HPDE6-E6E7 (cell line): ENCODE data around the gene CTCF.

Source experiments
- DNase-seq: peaks from one replicate; pipeline ENCODE4 v3.0.0; 2011; ENCODE audit warnings: missing footprints; ENCODE audit errors: extremely low spot score

Gene CTCF

DNA sequence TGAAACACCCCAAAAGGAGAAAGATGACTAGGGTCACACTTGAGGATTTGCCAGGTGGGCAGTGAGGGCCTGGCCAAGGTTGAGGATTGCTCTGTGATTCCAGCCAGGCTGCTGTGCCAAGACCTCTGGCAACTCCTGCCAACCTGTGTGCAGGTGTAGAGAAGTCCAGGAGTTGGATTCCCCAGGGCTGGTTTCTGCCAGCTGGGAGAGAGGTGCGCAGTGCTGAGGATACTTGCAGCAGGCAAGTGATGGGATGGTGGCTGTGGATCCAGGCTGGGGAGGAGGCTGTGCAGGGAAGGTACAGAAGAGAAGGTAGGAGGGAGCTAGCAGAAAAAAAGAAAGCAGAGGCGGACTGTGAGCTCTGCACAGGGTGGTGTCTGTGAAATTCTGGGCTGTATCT is 27.1 kb upstream of the CTCF start:
- DNase-seq, result no peak

- no peak for DNase-seq
Measured at GRCh38 chr16:67537270-67537635, 25.1 kb upstream of the CTCF start.

DNA sequence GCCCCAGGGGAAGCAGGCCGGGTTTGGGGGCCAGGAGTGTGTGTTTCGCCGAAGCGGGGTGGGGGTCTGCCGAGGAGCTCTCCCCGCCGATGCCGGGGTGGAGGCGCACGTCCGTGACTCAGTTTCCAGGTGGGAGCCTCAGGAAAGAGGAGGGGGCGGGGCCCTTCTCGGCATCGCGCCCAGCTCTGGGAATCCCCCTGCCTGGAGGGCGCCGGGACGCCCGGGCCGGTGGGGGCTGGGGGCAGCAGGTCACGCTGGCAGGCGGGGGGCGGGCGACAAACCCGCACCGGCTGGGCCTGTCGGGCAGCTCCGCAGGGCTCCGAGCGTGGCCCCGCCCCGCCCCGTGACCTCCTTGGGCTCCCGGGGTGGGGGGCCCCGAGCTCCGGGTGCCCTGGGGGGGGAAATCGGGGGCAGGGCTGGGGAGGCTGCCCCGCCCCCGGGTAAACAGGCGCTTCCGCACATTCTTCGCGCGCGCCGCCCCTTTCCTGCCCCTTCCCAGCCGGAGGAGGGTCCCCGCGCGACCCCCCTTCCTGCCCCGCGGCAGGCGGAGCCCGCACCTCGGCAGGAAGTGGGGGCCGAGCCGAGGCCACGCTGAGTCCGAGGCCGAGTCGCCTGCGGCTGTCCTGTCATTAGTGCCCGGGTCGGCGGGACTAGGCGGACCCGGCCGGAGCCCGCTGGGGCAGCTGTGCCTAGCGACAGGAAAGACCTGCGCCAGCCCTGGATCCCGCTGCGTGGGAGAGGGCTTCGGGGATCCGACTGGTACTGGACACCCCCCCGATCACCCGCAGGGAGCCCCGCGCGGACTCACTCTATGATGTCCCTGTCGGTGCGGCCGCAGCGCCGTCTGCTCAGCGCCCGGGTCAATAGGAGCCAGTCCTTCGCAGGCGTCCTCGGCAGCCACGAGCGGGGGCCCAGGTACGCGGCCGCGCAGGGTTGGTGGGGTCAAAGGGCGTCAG is 24.4 kb upstream of the CTCF start:
- DNase-seq, result no peak

DNA sequence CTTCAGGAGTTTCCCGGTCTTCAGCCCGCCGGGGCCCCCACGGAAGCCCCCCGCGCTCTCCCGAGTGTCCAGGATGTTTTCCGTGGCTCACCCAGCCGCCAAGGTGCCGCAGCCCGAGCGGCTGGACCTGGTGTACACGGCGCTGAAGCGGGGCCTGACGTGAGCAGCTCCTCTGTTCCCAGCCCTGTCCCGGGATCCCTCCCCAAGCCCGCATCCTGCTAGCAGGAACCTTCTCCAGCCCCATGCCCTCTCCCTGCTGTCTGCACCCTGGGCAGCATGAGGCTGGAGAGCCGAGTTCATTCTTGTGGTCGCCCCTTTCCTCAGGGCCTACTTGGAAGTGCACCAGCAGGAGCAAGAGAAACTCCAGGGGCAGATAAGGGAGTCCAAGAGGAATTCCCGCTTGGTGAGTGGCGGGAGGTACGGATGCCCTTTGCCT is 23.6 kb upstream of the CTCF start:
- DNase-seq, result no peak

DNA sequence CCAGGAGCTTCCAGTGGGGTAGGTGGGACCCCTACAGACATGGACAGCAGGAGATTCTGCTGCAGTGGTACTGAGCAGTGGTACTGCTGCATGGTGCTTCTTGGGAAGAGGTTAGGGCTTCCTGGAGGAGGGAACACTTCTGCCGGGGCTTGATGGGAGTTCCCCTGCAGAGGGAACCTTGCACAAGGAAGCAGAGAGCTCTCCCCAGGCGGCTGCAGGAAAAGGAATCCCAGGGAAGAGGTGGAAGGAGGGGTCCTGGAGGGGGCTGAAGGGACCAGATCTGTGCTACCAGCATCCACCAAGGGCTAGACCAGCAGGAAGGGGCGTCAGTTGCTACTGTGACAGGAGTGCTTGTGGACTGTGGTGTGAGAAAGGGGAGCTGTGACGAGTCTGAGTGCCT is 23.1 kb upstream of the CTCF start:
- no peak for DNase-seq

DNA sequence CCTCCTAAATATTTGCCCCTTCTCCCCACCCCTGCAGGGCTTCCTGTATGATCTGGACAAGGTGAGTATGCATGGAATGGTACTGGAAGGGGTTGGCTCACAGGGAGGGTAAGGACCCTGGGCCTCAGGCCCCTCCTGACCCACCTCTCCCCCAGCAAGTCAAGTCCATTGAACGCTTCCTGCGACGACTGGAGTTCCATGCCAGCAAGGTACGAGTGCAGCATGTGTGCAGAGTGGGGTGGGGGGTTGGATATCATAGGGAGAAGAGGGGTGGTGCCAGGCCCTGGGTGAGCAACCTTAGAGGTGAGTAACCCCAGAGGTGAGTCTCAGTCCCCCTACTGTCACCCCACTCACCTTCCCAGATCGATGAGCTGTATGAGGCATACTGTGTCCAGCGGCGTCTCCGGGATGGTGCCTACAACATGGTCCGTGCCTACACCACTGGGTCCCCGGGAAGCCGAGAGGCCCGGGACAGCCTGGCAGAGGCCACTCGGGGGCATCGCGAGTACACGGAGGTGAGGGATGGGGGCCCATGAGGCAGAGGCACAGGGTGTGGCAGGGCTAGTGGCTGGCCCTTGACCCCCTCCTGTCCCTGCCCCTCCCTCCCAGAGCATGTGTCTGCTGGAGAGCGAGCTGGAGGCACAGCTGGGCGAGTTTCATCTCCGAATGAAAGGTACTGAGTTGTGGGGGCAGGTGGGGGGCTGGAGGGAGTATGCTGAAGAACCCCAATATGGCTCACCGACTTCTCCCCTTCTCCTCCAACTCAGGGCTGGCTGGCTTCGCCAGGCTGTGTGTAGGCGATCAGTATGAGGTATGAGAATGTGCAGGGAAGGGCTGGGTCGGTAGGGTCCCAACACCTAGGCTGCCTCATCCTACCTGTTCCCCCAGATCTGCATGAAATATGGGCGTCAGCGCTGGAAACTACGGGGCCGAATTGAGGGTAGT is 22.4 kb upstream of the CTCF start:
- DNase-seq, result no peak

DNA sequence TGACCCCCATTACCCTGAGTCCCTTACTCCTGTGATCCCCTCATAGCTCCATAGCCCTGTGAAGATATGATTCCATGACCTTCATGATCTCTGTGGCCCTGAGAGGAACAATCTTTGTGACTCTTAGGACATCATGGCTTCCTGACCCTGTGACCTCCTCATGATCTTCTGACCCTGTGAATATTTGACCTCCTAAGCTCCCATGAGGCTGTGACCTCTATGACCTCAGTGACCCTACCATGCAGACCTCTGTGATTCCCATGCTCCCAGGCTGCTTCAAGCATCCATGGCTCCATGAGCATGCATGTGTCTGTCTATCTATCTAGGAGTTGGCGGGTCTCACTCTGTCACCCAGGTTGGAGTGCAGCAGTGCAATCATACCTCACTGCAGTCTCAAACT is 21.6 kb upstream of the CTCF start:
- DNase-seq, result no peak

DNA sequence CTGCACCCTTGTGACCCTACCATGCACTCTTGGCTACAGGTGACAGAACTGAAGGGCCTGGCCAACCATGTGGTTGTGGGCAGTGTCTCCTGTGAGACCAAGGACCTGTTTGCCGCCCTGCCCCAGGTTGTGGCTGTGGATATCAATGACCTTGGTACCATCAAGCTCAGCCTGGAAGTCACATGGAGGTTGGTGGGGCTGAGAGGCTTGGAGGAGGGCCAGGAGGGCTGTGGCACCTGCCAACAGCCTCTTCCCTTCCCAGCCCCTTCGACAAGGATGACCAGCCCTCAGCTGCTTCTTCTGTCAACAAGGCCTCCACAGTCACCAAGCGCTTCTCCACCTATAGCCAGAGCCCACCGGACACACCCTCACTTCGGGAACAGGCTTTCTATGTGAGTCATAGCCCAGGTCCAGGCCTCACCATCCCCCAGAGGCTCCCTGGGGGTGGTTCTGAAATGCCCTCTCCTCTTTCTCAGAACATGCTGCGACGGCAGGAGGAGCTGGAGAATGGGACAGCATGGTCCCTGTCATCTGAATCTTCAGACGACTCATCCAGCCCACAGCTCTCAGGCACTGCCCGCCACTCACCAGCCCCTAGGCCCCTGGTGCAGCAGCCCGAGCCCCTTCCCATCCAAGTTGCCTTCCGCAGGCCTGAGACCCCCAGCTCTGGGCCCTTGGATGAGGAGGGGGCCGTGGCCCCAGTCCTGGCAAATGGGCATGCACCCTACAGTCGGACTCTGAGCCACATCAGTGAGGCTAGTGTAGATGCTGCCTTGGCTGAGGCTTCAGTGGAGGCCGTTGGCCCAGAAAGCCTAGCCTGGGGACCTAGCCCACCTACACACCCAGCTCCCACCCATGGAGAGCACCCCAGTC is 20.7 kb upstream of the CTCF start:
- no peak for DNase-seq

DNA sequence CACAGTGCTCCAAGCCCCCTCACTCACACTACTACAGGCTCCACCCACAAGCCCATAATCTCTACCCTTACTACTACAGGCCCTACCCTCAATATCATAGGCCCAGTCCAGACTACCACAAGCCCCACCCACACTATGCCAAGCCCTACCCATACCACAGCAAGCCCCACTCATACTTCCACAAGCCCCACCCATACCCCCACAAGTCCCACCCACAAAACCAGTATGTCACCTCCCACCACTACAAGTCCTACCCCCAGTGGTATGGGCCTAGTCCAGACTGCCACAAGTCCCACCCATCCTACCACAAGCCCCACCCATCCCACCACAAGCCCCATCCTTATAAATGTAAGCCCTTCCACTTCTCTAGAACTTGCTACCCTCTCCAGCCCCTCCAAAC is 19.9 kb upstream of the CTCF start:
- DNase-seq, result no peak

DNA sequence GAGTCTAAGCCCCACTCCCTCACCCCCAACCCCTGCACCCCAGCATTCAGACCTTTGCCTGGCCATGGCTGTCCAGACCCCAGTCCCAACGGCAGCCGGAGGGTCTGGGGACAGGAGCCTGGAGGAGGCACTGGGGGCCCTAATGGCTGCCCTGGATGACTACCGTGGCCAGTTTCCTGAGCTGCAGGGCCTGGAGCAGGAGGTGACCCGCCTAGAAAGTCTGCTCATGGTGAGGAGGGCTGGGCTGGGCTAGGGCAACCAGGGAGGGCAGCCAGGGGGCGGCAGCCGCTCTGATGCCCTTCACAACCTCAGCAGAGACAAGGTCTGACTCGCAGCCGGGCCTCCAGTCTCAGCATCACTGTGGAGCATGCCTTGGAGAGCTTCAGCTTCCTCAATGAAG is 19.3 kb upstream of the CTCF start:
- no peak for DNase-seq

GRCh38 chr16:67543582-67543981 is 18.7 kb upstream of the CTCF start:
- no peak for DNase-seq

- DNase-seq, result no peak
Measured at GRCh38 chr16:67544329-67544841, 17.9 kb upstream of the CTCF start.

DNA sequence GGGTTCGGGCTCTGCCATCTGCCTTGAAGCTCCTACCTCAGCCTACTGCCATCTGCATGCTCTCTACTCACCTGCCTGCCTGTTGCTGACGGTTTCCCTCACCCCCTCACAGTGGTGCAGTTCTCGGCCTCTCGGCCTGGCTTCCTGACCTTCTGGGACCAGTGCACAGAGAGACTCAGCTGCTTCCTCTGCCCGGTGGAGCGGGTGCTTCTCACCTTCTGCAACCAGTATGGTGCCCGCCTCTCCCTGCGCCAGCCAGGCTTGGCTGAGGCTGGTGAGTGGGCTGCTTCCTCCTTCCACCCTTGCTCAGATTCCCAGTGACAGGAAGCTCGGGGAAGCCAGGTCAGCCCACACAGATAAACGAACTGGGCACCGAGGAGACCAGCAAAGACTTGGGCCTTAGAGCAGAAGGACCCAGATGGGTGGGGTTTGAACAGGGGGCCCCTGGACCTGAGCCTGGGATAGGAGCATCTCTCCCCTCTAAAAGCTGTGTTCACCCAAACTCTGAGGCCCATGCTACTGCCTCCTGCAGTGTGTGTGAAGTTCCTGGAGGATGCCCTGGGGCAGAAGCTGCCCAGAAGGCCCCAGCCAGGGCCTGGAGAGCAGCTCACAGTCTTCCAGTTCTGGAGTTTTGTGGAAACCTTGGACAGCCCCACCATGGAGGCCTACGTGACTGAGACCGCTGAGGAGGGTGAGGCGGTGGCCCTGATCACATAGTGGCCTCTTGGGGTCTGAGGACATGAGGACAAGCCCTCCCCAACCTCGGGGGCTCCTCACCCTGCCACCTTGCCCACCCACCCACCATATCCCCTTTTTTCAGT is 17.3 kb upstream of the CTCF start:
- DNase-seq, result no peak

DNA sequence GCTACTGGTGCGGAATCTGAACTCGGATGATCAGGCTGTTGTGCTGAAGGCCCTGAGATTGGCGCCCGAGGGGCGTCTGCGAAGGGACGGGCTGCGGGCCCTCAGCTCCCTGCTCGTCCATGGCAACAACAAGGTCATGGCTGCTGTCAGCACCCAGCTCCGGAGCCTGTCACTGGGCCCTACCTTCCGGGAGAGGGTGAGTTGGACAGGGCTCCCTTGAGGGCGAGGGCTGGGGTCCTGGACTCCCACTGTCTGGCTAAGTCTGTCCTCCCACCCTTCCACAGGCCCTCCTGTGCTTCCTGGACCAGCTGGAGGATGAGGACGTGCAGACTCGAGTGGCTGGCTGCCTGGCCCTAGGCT is 16.7 kb upstream of the CTCF start:
- DNase-seq, result no peak

DNA sequence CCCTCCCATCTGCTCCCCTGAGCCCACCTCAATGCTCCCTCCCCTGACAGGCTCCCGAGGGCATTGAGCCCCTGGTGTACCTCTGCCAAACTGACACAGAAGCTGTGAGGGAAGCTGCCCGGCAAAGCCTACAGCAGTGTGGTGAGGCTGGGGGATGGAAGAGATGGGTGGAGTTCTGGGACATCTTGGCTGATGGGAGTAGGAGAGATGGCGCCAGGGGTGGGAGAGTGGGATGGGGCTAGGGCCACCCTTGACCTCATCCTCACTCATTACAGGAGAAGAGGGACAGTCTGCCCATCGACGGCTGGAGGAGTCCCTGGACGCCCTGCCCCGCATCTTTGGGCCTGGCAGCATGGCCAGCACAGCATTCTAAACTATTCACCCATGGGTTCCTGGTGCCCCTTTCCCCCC is 16.2 kb upstream of the CTCF start:
- no peak for DNase-seq

DNA sequence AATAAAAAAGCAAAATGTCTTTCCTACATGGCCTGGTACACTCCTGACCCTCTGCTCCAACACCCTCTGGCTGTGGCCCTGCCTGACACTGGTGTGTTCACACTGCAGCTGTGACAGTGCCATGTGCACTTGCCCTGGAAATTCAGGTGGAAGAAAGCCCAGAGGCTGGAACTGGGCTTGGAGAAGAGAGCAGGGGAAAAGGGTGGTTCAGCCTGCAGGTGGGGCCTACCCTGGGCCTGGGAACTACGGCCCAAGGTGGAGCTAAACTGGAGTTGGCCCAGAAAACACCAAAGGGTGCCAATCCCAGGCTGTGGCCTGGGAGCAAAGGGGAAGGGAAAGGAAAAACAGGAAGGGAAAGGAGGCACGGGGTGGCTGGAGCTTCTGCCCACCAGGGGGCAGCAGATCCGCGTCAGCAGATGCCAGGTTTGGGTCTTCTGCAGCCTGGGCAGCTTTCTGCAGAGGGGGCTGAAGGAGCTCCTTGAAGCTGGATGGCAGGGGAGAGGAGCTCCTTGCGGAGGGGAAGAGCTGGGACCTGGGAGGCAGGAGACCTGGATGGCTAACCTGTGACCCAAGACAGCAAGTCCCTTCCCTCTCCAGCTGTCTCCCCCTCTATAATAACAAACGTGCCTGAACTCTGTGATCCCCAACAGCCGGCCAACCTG is 15.4 kb upstream of the CTCF start:
- DNase-seq, result peak; percentile 84

DNA sequence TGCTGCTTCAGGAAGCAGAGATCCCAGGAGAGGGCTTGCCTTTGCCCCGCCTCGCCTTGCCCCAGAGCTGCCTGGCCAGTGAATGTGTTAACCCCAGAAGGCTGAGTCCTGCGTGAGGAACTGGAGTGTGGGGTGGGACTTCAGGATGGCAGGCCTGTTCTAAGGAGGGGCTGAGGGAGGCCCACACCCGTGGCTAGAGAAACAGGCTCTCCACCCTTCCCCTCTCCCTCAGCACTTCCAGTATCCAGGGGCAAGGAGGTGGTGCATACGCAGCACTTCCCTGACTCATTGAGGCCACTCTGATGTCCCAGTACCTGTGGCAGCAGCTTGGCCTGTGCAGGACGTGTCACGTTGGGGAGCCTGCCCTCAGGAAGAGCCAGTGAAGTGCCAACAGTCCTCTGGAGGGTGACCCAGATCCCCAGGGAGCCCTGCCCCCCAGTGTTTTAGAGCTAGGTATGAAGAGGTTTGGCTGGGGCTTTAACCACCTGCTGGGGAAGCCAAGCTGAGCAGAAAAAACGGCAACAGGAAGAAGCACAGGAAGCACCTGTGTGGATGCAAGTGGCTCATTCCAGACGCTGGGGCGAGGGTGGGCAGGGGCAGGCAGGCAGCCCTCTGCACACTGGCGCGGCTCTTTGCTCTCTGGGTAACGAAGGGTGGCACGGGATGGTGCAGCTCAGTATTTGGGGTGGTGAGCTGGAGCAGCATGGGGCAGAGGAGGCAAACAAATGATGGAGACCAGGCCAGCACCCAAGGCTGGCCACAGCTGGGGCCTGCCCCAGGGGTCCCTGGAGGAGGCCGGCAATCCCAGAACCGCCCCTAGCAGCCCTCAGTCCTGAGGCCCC is 14.7 kb upstream of the CTCF start:
- no peak for DNase-seq

- no peak for DNase-seq
Measured at GRCh38 chr16:67548265-67549126, 13.8 kb upstream of the CTCF start.
